K562 (cell line): ENCODE results near the gene GRIN2A. TPM values are rescaled to one million over a fixed set of nuclear protein-coding genes. Genes with fewer than 3 reads are reported as not detected.

Experiments used
- ATAC-seq: fragments of 200-7000 bp; cut with Tn5 transposase; 3 replicates; pipeline ENCODE4 v1.9.1; 2020; ENCODE audit warnings: moderate library complexity
- BruUV-seq: library from RNA; stranded (reverse); fragments of 400-500 nt; replicated peaks from 2 replicates; lab custom pipeline; 2021; lab: Mats Ljungman, UMichigan
- CTCF ChIA-PET: fragments of 300-600 bp; formaldehyde crosslinking; extraction: SDS; loops from one replicate; lab custom pipeline; 2021; ENCODE audit warnings: low intra/inter-chr PET ratio; lab: Yijun Ruan, JAX
- POLR2A ChIA-PET: fragments of 300-600, 350-650 bp; sonication (Branson Sonifier 250); formaldehyde crosslinking; extraction: SDS; loops from one replicate; lab custom pipeline; 2021; ENCODE audit warnings: antibody characterized with exemption, inconsistent platforms; lab: Yijun Ruan, JAX
- DNase-seq, 4 experiments: peaks; one replicate each; pipeline versions ENCODE4 v3.0.0 to v3.0.0-alpha.2; 2011 to 2018; ENCODE audit warnings: low spot score in 3 of 4, mixed read lengths in 3 of 4; ENCODE audit errors: extremely low read depth in 1 of 4
- FAIRE-seq: peaks from 2 replicates; lab custom pipeline; 2011; peaks lifted over from hg19 to GRCh38; lab: Jason Lieb, UNC
- H2AFZ ChIP-seq: 2 replicates; pipeline ENCODE4 v1.6.0; 2011; ENCODE audit warnings: low read depth, low read length, control low read depth, inconsistent platforms
- H3K27ac ChIP-seq: fragments of 200-600 bp; 3 replicates; pipeline ENCODE4 v1.8.0; 2011; ENCODE audit warnings: low read depth, mild to moderate bottlenecking, control low read depth, inconsistent platforms, low read length, moderate library complexity, mixed read lengths; ENCODE audit errors: extremely low read depth
- H3K27me3 ChIP-seq, 2 experiments: fragments of 300-600 bp in 1 of 2; 2 replicates in 1 of 2; 3 replicates in 1 of 2; pipeline versions ENCODE4 v1.6.0 to v1.8.0; 2011; ENCODE audit warnings: inconsistent platforms in 2 of 2, low read length in 2 of 2, mild to moderate bottlenecking in 1 of 2, mixed read lengths in 1 of 2, moderate library complexity in 1 of 2; ENCODE audit not compliant: control insufficient read depth in 2 of 2, insufficient read depth in 2 of 2
- H3K36me3 ChIP-seq: fragments of 300-600 bp; 3 replicates; pipeline ENCODE4 v1.8.0; 2011; ENCODE audit warnings: mild to moderate bottlenecking, low read length, inconsistent platforms; ENCODE audit not compliant: control insufficient read depth, insufficient read depth
- H3K4me1 ChIP-seq, 2 experiments: fragments of 200-600 bp in 1 of 2; replicated peaks in 1 of 2; 2 replicates in 1 of 2; 3 replicates in 1 of 2; pipeline versions ENCODE4 v1.5.1 to v1.8.0; 2011; ENCODE audit warnings: inconsistent platforms in 2 of 2, low read length in 2 of 2, mild to moderate bottlenecking in 1 of 2, mixed read lengths in 1 of 2, moderate library complexity in 1 of 2; ENCODE audit not compliant: control insufficient read depth in 2 of 2, insufficient read depth in 2 of 2
- H3K4me2 ChIP-seq: 2 replicates; pipeline ENCODE4 v1.6.1; 2011; ENCODE audit warnings: low read length, control low read depth, inconsistent platforms, mixed read lengths; ENCODE audit not compliant: insufficient read depth
- H3K4me3 ChIP-seq: fragments of 200-600 bp; sonication (generic), shearing (Covaris generic); 2 replicates; pipeline ENCODE4 v1.5.1; 2016; ENCODE audit warnings: control low read depth, inconsistent platforms
- H3K79me2 ChIP-seq: fragments of 200-600 bp; 3 replicates; pipeline ENCODE4 v1.8.0; 2011; ENCODE audit warnings: low read length, inconsistent platforms; ENCODE audit not compliant: control insufficient read depth, insufficient read depth
- H3K9ac ChIP-seq, 2 experiments: 2 replicates each; pipeline versions ENCODE4 v1.6.0 to v1.6.1; 2011; ENCODE audit warnings: low read depth in 2 of 2, low read length in 2 of 2, control low read depth in 1 of 2, inconsistent platforms in 1 of 2, mild to moderate bottlenecking in 1 of 2, mixed read lengths in 1 of 2; ENCODE audit not compliant: insufficient read depth in 1 of 2
- H3K9me1 ChIP-seq: one replicate; pipeline ENCODE4 v1.6.0; 2011; ENCODE audit warnings: inconsistent platforms, mild to moderate bottlenecking, low read length, moderate library complexity; ENCODE audit not compliant: control insufficient read depth, insufficient read depth
- H3K9me3 ChIP-seq: replicated peaks from 2 replicates; pipeline ENCODE4 v1.5.1; 2011; ENCODE audit warnings: low read depth, low read length, inconsistent platforms; ENCODE audit not compliant: control insufficient read depth, insufficient read depth
- H4K20me1 ChIP-seq: replicated peaks from 2 replicates; pipeline ENCODE4 v1.6.1; 2011; ENCODE audit warnings: low read length, inconsistent platforms, mixed read lengths; ENCODE audit not compliant: control insufficient read depth, insufficient read depth
- ARID3A ChIP-seq: IDR thresholded peaks from 2 replicates; pipeline ENCODE4 v1.6.1; 2012; ENCODE audit warnings: low read depth, low read length, improper control_type of control experiment, borderline replicate concordance
- FIP1L1 ChIP-seq: fragments of 200-400 bp; formaldehyde crosslinking; IDR thresholded peaks from 2 replicates; pipeline ENCODE4 v1.6.1; 2018; ENCODE audit warnings: mild to moderate bottlenecking, low read depth, low read length; ENCODE audit not compliant: poor library complexity, severe bottlenecking
- KLF13 ChIP-seq: fragments of 450-650 bp; IDR thresholded peaks from 2 replicates; pipeline ENCODE4 v1.6.1; 2016; ENCODE audit warnings: missing genetic modification characterization, low read depth, mild to moderate bottlenecking, missing compliant biosample characterization, moderate library complexity, borderline replicate concordance
- PHB2 ChIP-seq: fragments of 450-650 bp; IDR thresholded peaks from 2 replicates; pipeline ENCODE4 v1.6.1; 2017; ENCODE audit warnings: low read depth
- POLR2G ChIP-seq: fragments of 200-400 bp; formaldehyde crosslinking; IDR thresholded peaks from 2 replicates; pipeline ENCODE4 v1.6.1; 2017; ENCODE audit warnings: low read depth, mild to moderate bottlenecking, antibody characterized with exemption, low read length, moderate library complexity
- TEAD1 ChIP-seq, 2 experiments: fragments of 450-650 bp in 1 of 2; sonication (generic) in 1 of 2; formaldehyde crosslinking; IDR thresholded peaks; 2 replicates each; pipeline versions ENCODE4 v1.4.0 to v1.8.0; 2020 to 2022; ENCODE audit warnings: mild to moderate bottlenecking in 2 of 2, missing genetic modification reagents in 1 of 2
- TFE3 ChIP-seq: fragments of 450-650 bp; formaldehyde crosslinking; IDR thresholded peaks from 2 replicates; pipeline ENCODE4 v1.4.0; 2020; ENCODE audit warnings: mild to moderate bottlenecking, mixed read lengths
- ZBTB1 ChIP-seq: sonication (generic); formaldehyde crosslinking; IDR thresholded peaks from 2 replicates; pipeline ENCODE4 v1.8.1; 2023; ENCODE audit warnings: missing genetic modification reagents, low read depth, mild to moderate bottlenecking, borderline replicate concordance
- ZBTB17 ChIP-seq: fragments of 450-650 bp; formaldehyde crosslinking; IDR thresholded peaks from 2 replicates; pipeline ENCODE4 v1.4.0; 2020; ENCODE audit warnings: mild to moderate bottlenecking
- ZBTB43 ChIP-seq: sonication (generic); formaldehyde crosslinking; IDR thresholded peaks from 2 replicates; pipeline ENCODE4 v1.8.0; 2023; ENCODE audit warnings: mild to moderate bottlenecking, missing genetic modification reagents
- ZC3H4 ChIP-seq: sonication (generic); formaldehyde crosslinking; IDR thresholded peaks from 2 replicates; pipeline ENCODE4 v1.9.0; 2021; ENCODE audit warnings: missing genetic modification reagents, borderline replicate concordance
- ZC3H8 ChIP-seq: fragments of 450-650 bp; IDR thresholded peaks from 2 replicates; pipeline ENCODE4 v1.6.1; 2017
- whole genome bisulfite sequencing: fragments of 100-300 bp; shearing (Covaris generic); methylation state at CpG from one replicate; pipeline ENCODE4 v1.1.6; 2016; ENCODE audit warnings: low coverage, mixed read lengths; ENCODE audit not compliant: insufficient coverage; ENCODE audit errors: missing lambda C conversion rate; 5-methylcytosine and 5-hydroxymethylcytosine counted together
- in situ Hi-C: fragments of 300-500 bp; cut with MboI; formaldehyde crosslinking; loops from 4 replicates; pipeline ENCODE4 v1.15.0; 2018; ENCODE audit warnings: inconsistent platforms, mixed read lengths
- intact Hi-C: fragments of 100-400 bp; cut with micrococcal nuclease; formaldehyde crosslinking; loops from 2 replicates; pipeline ENCODE4 v1.14.2; 2022
- polyA plus RNA-seq, 8 experiments: library from polyadenylated mRNA; depleted of rRNA in 4 of 8; stranded (reverse) in 5 of 8; unstranded in 3 of 8; fragments of >200 nt; fragmentation: Nextera tagmentation in 2 of 8; fragmentation: Illumina TruSeq in 1 of 8; extraction: Ambion mirVana in 2 of 8; extraction: Trizol in 1 of 8; gene quantifications; 2 replicates each; pipeline versions ENCODE4 v1.2.1 to v1.2.3, GENCODE V29; 2011 to 2014; ENCODE audit warnings: inconsistent platforms in 1 of 8, missing spikeins in 1 of 8
- total RNA-seq, 7 experiments: library from RNA; depleted of rRNA in 6 of 7; stranded (reverse); fragments of >200 nt in 6 of 7; fragmentation: Illumina TruSeq in 2 of 7; extraction: Trizol in 2 of 7; gene quantifications; 2 replicates each; pipeline versions ENCODE4 v1.2.1 to v1.2.3, GENCODE V29; 2011 to 2021; ENCODE audit warnings: low replicate concordance in 1 of 7
- TF ChIP-seq, protein P1 (sequence below): IDR thresholded peaks from 2 replicates; pipeline ENCODE4 v1.6.1; 2011; ENCODE audit warnings: borderline replicate concordance, low read depth, mild to moderate bottlenecking, moderate library complexity, low read length; ENCODE audit not compliant: insufficient read depth, poor library complexity, severe bottlenecking
- TF ChIP-seq, protein P2 (sequence below): fragments of 450-650 bp; IDR thresholded peaks from 2 replicates; pipeline ENCODE4 v1.6.1; 2018; ENCODE audit warnings: mild to moderate bottlenecking, low read depth; ENCODE audit not compliant: partially characterized antibody

GRIN2A gene
- total and polyA plus RNA-seq, 9 of the 15 experiments (the other 6 are each of a cell fraction or from before 2014, with no cell fraction given), result not detected

DNA sequence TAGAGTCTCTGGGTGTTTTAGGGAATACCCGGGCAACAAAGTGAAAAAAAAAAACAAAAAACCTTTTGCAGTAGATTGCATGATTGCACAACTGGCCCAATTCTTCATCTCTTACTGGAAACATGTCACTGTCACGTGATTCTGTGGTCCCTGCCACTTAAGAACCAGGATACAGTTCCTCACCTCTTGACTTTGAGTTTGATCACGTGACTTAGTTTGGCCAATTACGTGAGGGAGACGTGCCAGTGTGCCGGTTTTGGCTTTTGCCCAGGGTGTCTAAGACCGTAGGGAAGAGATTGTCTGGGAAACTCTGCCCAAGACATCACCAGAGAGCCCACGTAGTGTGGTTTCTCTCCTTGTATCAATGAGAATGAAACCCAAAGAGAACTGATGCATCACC is 88.7 kb downstream of the GRIN2A start:
- no peaks in the 10 kb centered on the region for H3K9me1 ChIP-seq
- FAIRE-seq, result no peak
- intact Hi-C loops (no loop called here), in situ Hi-C loops (no loop called here)
- no peak for ATAC-seq
- WGBS, result 0% methylated on average over 8 of the region's 8 CpGs
- BruUV-seq, result no TSS peak
- H3K9ac ChIP-seq, result no peak overlapping the region
- no peaks in the 10 kb centered on the region for H4K20me1 ChIP-seq
- H3K4me1 ChIP-seq, result no peaks in the 10 kb centered on the region
- H2AFZ ChIP-seq, result no peak overlapping the region
- ChIA-PET POLR2A (no interaction called here), CTCF (no interaction called here)
- no peaks in the 10 kb centered on the region for H3K9me3 ChIP-seq
- no peaks in the 10 kb centered on the region for H3K79me2 ChIP-seq
- H3K36me3 ChIP-seq, result no peaks in the 10 kb centered on the region
- H3K4me2 ChIP-seq, result no peak overlapping the region
- DNase-seq, result no peak
- H3K27ac ChIP-seq, result no peak overlapping the region
- no peak overlapping the region for H3K4me3 ChIP-seq
- H3K27me3 ChIP-seq, result no peaks in the 10 kb centered on the region
- TF ChIP-seq ZC3H8, result no peak
- TF ChIP-seq ZBTB1, result no peak
- TF ChIP-seq, protein P1, sequence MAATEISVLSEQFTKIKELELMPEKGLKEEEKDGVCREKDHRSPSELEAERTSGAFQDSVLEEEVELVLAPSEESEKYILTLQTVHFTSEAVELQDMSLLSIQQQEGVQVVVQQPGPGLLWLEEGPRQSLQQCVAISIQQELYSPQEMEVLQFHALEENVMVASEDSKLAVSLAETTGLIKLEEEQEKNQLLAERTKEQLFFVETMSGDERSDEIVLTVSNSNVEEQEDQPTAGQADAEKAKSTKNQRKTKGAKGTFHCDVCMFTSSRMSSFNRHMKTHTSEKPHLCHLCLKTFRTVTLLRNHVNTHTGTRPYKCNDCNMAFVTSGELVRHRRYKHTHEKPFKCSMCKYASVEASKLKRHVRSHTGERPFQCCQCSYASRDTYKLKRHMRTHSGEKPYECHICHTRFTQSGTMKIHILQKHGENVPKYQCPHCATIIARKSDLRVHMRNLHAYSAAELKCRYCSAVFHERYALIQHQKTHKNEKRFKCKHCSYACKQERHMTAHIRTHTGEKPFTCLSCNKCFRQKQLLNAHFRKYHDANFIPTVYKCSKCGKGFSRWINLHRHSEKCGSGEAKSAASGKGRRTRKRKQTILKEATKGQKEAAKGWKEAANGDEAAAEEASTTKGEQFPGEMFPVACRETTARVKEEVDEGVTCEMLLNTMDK, result no peak
- peak; percentile 94 for TF ChIP-seq TFE3
- TF ChIP-seq POLR2G, result no peak
- no peak for TF ChIP-seq ZC3H4
- TF ChIP-seq, protein P2, sequence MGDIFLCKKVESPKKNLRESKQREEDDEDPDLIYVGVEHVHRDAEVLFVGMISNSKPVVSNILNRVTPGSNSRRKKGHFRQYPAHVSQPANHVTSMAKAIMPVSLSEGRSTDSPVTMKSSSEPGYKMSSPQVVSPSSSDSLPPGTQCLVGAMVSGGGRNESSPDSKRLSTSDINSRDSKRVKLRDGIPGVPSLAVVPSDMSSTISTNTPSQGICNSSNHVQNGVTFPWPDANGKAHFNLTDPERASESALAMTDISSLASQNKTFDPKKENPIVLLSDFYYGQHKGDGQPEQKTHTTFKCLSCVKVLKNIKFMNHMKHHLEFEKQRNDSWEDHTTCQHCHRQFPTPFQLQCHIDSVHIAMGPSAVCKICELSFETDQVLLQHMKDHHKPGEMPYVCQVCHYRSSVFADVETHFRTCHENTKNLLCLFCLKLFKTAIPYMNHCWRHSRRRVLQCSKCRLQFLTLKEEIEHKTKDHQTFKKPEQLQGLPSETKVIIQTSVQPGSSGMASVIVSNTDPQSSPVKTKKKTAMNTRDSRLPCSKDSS, result no peak
- TF ChIP-seq KLF13 (tag), result no peak
- TF ChIP-seq TEAD1 (CRISPR knock-in tag; IDR thresholded peaks at IDR 0.05), result no peak
- no peak for TF ChIP-seq FIP1L1
- TF ChIP-seq ARID3A, result no peak
- TF ChIP-seq PHB2, result no peak
- no peak for TF ChIP-seq ZBTB43
- TF ChIP-seq ZBTB17 (CRISPR knock-in tag), result no peak
